Endothelial cell of umbilical vein (primary cell): ENCODE results near the gene KCTD1. TPM values are rescaled to one million over a fixed set of nuclear protein-coding genes. Genes with fewer than 3 reads are reported as not detected.

ENCODE experiments used
- BruUV-seq: library from RNA; stranded (reverse); fragments of 400-500 nt; replicated peaks from 2 replicates; lab custom pipeline; 2021; lab: Mats Ljungman, UMichigan
- CTCF ChIA-PET: fragments of 300-600, 350-600 bp; sonication (Branson Sonifier 250); formaldehyde crosslinking; loops from one replicate; lab custom pipeline; 2021; ENCODE audit warnings: antibody characterized with exemption, inconsistent platforms; lab: Charles Lee
- POLR2A ChIA-PET: fragments of 300-600, 350-600 bp; sonication (Branson Sonifier 250); formaldehyde crosslinking; loops from one replicate; lab custom pipeline; 2021; ENCODE audit warnings: antibody characterized with exemption, inconsistent platforms; lab: Charles Lee
- DNase-seq: peaks from one replicate; pipeline ENCODE4 v3.0.0-alpha.2; 2011; ENCODE audit warnings: low read depth, low spot score
- FAIRE-seq: peaks from 2 replicates; lab custom pipeline; 2011; peaks lifted over from hg19 to GRCh38; lab: Jason Lieb, UNC
- H2AFZ ChIP-seq: 2 replicates; pipeline ENCODE4 v1.6.0; 2012; ENCODE audit warnings: low read depth, low read length, control low read depth, inconsistent platforms
- H3K27ac ChIP-seq: 2 replicates; pipeline ENCODE4 v1.5.1; 2011; ENCODE audit warnings: low read depth, mild to moderate bottlenecking, control low read depth, low read length, moderate library complexity; ENCODE audit not compliant: insufficient read depth
- H3K27me3 ChIP-seq, 2 experiments: 2 replicates each; pipeline versions ENCODE4 v1.6.0 to v1.6.1; 2011; ENCODE audit warnings: low read length in 2 of 2, mixed read lengths in 1 of 2; ENCODE audit not compliant: control insufficient read depth in 2 of 2, insufficient read depth in 2 of 2
- H3K36me3 ChIP-seq, 2 experiments: 2 replicates in 1 of 2; 3 replicates in 1 of 2; pipeline ENCODE4 v1.5.1; 2011; ENCODE audit warnings: low read length in 2 of 2, mild to moderate bottlenecking in 1 of 2, moderate library complexity in 1 of 2; ENCODE audit not compliant: control insufficient read depth in 2 of 2, insufficient read depth in 2 of 2; ENCODE audit errors: extremely low read depth in 1 of 2
- H3K4me1 ChIP-seq: 3 replicates; pipeline ENCODE4 v1.5.1; 2011; ENCODE audit warnings: mild to moderate bottlenecking, low read length; ENCODE audit not compliant: control insufficient read depth, insufficient read depth; ENCODE audit errors: extremely low read depth
- H3K4me2 ChIP-seq: 2 replicates; pipeline ENCODE4 v1.6.1; 2011; ENCODE audit warnings: low read length, control low read depth, mixed read lengths; ENCODE audit not compliant: insufficient read depth
- H3K4me3 ChIP-seq, 3 experiments: fragments of 200-600 bp in 1 of 3; sonication (generic), shearing (Covaris generic) in 1 of 3; replicated peaks in 1 of 3; 2 replicates each; pipeline ENCODE4 v1.5.1; 2011 to 2016; ENCODE audit warnings: control low read depth in 3 of 3, low read length in 3 of 3, mild to moderate bottlenecking in 2 of 3, inconsistent platforms in 1 of 3, low read depth in 1 of 3, moderate library complexity in 1 of 3; ENCODE audit not compliant: insufficient read depth in 1 of 3
- H3K79me2 ChIP-seq: 2 replicates; pipeline ENCODE4 v1.6.0; 2012; ENCODE audit warnings: low read length, inconsistent platforms; ENCODE audit not compliant: control insufficient read depth, insufficient read depth
- H3K9ac ChIP-seq: replicated peaks from 2 replicates; pipeline ENCODE3; 2011; ENCODE audit warnings: low read length, control low read depth; ENCODE audit not compliant: insufficient read depth; ENCODE audit errors: extremely low read depth
- H3K9me1 ChIP-seq: replicated peaks from 3 replicates; pipeline ENCODE4 v1.6.0; 2011; ENCODE audit warnings: mild to moderate bottlenecking, low read length; ENCODE audit not compliant: control insufficient read depth, insufficient read depth; ENCODE audit errors: extremely low read depth
- H3K9me3 ChIP-seq: replicated peaks from 2 replicates; pipeline ENCODE4 v1.5.1; 2012; ENCODE audit warnings: low read length, inconsistent platforms; ENCODE audit not compliant: control insufficient read depth, insufficient read depth
- H4K20me1 ChIP-seq: replicated peaks from 2 replicates; pipeline ENCODE3; 2011; ENCODE audit warnings: mild to moderate bottlenecking, low read length; ENCODE audit not compliant: control insufficient read depth, insufficient read depth; ENCODE audit errors: extremely low read depth
- EZH2 ChIP-seq: IDR thresholded peaks from 2 replicates; pipeline ENCODE4 v1.6.1; 2012; ENCODE audit warnings: borderline replicate concordance, low read depth, mild to moderate bottlenecking, moderate library complexity, low read length, inconsistent platforms; ENCODE audit not compliant: severe bottlenecking
- FOS ChIP-seq: IDR thresholded peaks from 2 replicates; pipeline ENCODE4 v1.6.1; 2011; ENCODE audit warnings: mild to moderate bottlenecking, low read length, moderate library complexity, borderline replicate concordance; ENCODE audit not compliant: insufficient read depth
- GATA2 ChIP-seq: IDR thresholded peaks from 2 replicates; pipeline ENCODE4 v1.7.0; 2011; ENCODE audit warnings: low read depth, mild to moderate bottlenecking, moderate library complexity, mixed read lengths, low read length; ENCODE audit not compliant: insufficient read length, insufficient read depth
- JUN ChIP-seq: IDR thresholded peaks from 2 replicates; pipeline ENCODE4 v1.6.1; 2011; ENCODE audit warnings: borderline replicate concordance, low read depth; ENCODE audit not compliant: insufficient read length, insufficient read depth
- MAX ChIP-seq: IDR thresholded peaks from 2 replicates; pipeline ENCODE4 v1.6.1; 2011; ENCODE audit not compliant: insufficient read depth, insufficient read length
- MYC ChIP-seq: IDR thresholded peaks from one replicate; pipeline ENCODE4 v1.6.1; 2011; ENCODE audit warnings: mild to moderate bottlenecking, low read depth, low read length
- POLR2A ChIP-seq: IDR thresholded peaks from 2 replicates; pipeline ENCODE4 v1.6.1; 2012; ENCODE audit warnings: low read depth, mild to moderate bottlenecking, control low read depth, low read length
- POLR2AphosphoS5 ChIP-seq: IDR thresholded peaks from 2 replicates; pipeline ENCODE4 v1.6.1; 2012; ENCODE audit warnings: low read depth, mild to moderate bottlenecking, control low read depth, low read length, moderate library complexity; ENCODE audit not compliant: insufficient read depth
- dilution Hi-C: fragments of 300-500 bp; cut with MboI; formaldehyde crosslinking; loops from one replicate; pipeline ENCODE4 v1.15.0; 2019; ENCODE audit warnings: low sequenced_read_pairs; ENCODE audit not compliant: extremely low pct_ligation_motif_present
- intact Hi-C: fragments of 100-400 bp; cut with micrococcal nuclease; formaldehyde crosslinking; loops from one replicate; pipeline ENCODE4 v1.10.0; 2022
- polyA plus RNA-seq, 4 experiments: library from polyadenylated mRNA; depleted of rRNA in 3 of 4; stranded (reverse) in 3 of 4; unstranded in 1 of 4; fragments of >200 nt; gene quantifications; 2 replicates each; pipeline versions ENCODE4 v1.2.1 to v1.2.3, GENCODE V29; 2011 to 2012; ENCODE audit warnings: missing spikeins in 1 of 4
- total RNA-seq: library from RNA; stranded (reverse); gene quantifications from 2 replicates; pipeline ENCODE4 v1.2.3, GENCODE V29; 2021
- TF ChIP-seq, protein P1 (sequence below), 2 donors: IDR thresholded peaks; 1 replicate in 1 of 2; 2 replicates in 1 of 2; pipeline ENCODE4 v1.5.1; 2011; ENCODE audit warnings: low read length in 2 of 2, mild to moderate bottlenecking in 2 of 2, moderate library complexity in 2 of 2, control low read depth in 1 of 2, inconsistent platforms in 1 of 2, low read depth in 1 of 2; ENCODE audit not compliant: insufficient read depth in 1 of 2; ENCODE audit errors: extremely low read depth in 1 of 2

KCTD1 gene
- total and polyA plus RNA-seq, 2 donors (not counting 3 experiments of a cell fraction or from before 2014, with no cell fraction given): 6.1 to 12.1 TPM

DNA sequence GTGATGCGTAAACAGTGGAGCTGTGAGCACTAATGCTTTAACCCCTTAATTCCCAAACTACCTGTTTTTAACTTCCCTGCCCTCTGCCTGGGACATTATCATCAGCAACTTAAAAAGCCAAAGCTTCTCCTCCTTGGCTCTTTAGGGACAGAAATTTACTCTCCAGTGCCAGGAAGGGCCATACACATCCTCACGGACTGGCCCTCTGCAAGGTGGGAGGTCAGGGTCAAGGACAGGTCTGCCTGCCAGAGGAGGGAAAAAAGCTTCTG lies 21.5 kb downstream of the KCTD1 start:
- CTCF ChIA-PET: interaction anchor here (1.2 kb wide), 2 partner anchors 12 to 143 kb away, joined by 3 to 7 read pairs; no protein-coding TSS in a partner anchor
- TF ChIP-seq JUN (no peak), POLR2AphosphoS5 (no peak), MAX (no peak), GATA2 (no peak), POLR2A (no peak), MYC (no peak), FOS (no peak), EZH2 (no peak)
- TF ChIP-seq, protein P1, sequence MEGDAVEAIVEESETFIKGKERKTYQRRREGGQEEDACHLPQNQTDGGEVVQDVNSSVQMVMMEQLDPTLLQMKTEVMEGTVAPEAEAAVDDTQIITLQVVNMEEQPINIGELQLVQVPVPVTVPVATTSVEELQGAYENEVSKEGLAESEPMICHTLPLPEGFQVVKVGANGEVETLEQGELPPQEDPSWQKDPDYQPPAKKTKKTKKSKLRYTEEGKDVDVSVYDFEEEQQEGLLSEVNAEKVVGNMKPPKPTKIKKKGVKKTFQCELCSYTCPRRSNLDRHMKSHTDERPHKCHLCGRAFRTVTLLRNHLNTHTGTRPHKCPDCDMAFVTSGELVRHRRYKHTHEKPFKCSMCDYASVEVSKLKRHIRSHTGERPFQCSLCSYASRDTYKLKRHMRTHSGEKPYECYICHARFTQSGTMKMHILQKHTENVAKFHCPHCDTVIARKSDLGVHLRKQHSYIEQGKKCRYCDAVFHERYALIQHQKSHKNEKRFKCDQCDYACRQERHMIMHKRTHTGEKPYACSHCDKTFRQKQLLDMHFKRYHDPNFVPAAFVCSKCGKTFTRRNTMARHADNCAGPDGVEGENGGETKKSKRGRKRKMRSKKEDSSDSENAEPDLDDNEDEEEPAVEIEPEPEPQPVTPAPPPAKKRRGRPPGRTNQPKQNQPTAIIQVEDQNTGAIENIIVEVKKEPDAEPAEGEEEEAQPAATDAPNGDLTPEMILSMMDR (IDR thresholded peaks at IDR 0.05; ENCODE audit: extremely low read depth in 1 of 2, insufficient read depth in 1 of 2, low read depth in 1 of 2, low read length in 2 of 2): no peak
- dilution Hi-C loops: no loop called here

More for the DNA sequence above, 21.5 kb downstream of the KCTD1 start:
- Histone ChIP-seq H3K4me2 (no peak overlapping the region), H3K79me2 (no peaks in the 10 kb centered on the region), H3K9ac (no peak overlapping the region), H3K27ac (no peak overlapping the region), H3K4me3 (no peak overlapping the region), H3K9me3 (no peaks in the 10 kb centered on the region), H2AFZ (no peak overlapping the region), H4K20me1 (no peaks in the 10 kb centered on the region), H3K36me3 (no peaks in the 10 kb centered on the region), H3K4me1 (no peaks in the 10 kb centered on the region), H3K27me3 (no peaks in the 10 kb centered on the region), H3K9me1 (no peaks in the 10 kb centered on the region)
- DNase-seq (no peak), FAIRE-seq (no peak)
- intact Hi-C loops: no loop called here
- no TSS peak for BruUV-seq
- POLR2A ChIA-PET: no interaction called here
